Measurements from ENCODE around the gene PRSS53. TPM values are rescaled to one million over a fixed set of nuclear protein-coding genes. Genes with fewer than 3 reads are reported as not detected.
A peak's percentile ranks its signal among the peaks of the same experiment; 100 is the strongest.

PRSS53 gene
- total RNA-seq, 1 experiment from 2014 or later, result 1.3 TPM

DNA sequence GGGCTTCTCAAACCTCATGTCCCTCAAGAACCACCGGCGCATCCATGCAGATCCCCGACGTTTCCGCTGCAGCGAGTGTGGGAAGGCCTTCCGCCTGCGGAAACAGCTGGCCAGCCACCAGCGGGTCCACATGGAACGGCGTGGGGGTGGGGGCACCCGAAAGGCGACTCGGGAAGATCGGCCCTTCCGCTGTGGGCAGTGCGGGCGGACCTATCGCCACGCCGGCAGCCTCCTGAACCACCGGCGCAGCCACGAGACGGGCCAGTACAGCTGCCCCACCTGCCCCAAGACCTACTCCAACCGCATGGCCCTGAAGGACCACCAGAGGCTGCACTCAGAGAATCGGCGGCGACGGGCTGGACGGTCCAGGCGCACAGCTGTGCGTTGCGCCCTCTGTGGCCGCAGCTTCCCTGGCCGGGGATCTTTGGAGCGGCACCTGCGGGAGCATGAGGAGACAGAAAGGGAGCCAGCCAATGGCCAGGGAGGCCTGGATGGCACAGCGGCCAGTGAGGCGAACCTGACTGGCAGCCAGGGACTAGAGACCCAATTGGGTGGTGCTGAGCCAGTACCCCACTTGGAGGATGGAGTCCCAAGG, 8.6 kb downstream of the PRSS53 start:
- DNase-seq (ENCODE audit: extremely low read depth, low read depth), result no peak

DNA sequence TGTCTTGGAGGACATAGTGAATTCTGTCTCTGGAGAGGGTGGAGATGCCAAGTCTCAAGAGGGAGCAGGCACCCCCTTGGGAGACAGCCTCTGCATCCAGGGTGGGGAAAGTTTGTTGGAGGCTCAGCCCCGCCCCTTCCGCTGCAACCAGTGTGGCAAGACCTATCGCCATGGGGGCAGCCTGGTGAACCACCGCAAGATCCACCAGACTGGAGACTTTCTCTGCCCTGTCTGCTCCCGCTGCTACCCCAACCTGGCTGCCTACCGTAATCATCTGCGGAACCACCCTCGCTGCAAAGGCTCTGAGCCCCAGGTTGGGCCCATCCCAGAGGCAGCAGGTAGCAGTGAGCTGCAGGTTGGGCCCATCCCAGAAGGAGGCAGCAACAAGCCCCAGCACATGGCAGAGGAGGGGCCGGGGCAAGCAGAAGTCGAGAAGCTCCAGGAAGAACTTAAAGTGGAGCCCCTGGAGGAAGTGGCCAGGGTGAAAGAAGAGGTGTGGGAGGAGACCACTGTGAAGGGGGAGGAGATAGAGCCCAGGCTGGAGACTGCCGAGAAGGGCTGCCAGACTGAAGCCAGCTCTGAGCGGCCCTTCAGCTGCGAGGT, 9.3 kb downstream of the PRSS53 start:
- no peak for DNase-seq (ENCODE audit: extremely low read depth, low read depth)

DNA sequence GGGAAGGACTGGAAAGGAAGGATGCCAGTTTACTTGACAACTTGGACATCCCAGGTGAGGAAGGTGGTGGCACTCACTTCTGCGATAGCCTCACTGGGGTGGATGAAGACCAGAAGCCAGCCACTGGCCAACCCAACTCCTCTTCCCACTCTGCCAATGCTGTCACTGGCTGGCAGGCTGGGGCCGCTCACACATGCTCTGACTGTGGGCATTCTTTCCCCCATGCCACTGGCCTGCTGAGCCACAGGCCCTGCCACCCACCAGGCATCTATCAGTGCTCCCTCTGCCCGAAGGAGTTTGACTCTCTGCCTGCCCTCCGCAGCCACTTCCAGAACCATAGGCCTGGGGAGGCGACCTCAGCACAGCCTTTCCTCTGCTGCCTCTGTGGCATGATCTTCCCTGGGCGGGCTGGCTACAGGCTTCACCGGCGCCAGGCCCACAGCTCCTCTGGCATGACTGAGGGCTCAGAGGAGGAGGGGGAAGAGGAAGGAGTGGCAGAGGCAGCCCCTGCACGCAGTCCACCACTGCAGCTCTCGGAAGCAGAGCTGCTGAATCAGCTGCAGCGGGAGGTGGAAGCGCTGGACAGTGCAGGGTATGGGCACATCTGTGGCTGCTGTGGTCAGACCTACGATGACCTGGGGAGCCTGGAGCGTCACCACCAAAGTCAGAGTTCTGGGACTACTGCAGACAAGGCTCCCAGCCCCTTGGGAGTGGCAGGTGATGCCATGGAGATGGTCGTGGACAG, 10.0 kb downstream of the PRSS53 start:
- DNase-seq (ENCODE audit: extremely low read depth, low read depth), result no peak

DNA sequence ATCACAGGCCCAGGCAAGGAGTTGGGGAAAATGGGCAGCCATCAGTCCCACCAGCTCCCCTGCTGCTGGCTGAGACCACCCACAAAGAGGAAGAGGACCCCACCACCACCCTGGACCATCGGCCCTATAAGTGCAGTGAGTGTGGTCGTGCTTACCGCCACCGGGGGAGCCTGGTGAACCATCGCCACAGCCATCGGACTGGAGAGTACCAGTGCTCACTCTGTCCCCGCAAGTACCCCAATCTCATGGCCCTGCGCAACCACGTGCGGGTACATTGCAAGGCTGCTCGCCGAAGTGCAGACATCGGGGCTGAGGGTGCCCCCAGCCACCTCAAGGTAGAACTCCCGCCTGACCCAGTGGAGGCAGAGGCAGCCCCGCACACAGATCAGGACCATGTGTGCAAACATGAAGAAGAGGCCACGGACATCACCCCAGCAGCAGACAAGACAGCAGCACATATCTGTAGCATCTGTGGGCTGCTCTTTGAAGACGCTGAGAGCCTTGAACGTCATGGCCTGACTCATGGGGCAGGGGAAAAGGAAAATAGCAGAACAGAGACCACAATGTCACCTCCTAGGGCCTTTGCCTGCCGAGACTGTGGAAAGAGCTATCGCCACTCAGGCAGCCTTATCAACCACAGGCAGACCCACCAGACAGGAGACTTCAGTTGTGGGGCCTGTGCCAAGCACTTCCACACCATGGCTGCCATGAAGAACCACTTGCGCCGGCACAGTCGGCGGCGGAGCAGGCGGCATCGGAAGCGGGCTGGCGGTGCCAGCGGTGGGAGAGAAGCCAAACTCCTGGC, 10.9 kb downstream of the PRSS53 start:
- DNase-seq (ENCODE audit: extremely low read depth, low read depth), result no peak

DNA sequence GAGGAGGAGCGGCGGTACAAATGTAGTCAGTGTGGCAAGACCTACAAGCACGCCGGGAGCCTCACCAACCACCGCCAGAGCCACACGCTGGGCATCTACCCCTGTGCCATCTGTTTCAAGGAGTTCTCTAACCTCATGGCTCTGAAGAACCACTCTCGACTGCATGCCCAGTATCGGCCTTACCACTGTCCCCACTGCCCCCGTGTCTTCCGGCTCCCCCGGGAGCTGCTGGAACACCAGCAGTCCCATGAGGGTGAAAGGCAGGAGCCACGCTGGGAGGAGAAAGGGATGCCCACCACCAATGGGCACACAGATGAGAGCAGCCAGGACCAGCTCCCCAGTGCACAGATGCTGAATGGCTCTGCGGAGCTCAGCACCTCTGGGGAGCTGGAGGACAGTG, 11.7 kb downstream of the PRSS53 start:
- DNase-seq (ENCODE audit: extremely low read depth, low read depth), result no peak

DNA sequence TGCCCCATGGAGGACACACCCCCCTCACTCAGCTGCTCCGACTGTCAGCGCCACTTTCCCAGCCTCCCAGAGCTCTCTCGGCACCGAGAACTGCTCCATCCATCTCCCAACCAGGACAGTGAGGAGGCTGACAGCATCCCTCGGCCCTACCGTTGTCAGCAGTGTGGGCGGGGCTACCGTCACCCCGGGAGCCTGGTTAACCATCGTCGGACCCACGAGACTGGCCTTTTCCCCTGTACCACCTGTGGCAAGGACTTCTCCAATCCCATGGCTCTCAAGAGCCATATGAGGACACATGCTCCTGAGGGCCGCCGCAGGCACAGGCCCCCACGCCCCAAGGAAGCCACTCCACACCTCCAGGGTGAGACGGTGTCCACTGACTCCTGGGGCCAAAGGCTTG, 12.4 kb downstream of the PRSS53 start:
- DNase-seq (ENCODE audit: extremely low read depth, low read depth), result no peak

DNA sequence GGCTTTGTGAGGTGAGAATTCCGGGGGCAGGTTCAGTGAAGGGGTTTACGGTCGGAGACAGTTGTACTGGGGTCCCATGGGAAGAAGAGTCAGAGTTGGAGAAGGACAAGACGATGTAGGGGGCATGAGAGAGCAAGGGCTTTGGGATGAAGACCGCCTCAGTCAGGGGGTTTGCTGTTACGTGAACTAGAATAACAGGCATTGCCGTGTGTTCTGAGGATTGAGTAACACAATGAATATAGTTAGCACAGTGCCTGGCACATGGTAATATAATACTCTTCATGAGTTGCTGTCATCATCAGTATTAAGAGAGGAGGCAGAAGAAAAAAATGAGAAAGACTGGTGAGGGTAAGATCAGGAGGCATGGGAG, 13.9 kb downstream of the PRSS53 start:
- DNase-seq (ENCODE audit: extremely low read depth, low read depth), result no peak

DNA sequence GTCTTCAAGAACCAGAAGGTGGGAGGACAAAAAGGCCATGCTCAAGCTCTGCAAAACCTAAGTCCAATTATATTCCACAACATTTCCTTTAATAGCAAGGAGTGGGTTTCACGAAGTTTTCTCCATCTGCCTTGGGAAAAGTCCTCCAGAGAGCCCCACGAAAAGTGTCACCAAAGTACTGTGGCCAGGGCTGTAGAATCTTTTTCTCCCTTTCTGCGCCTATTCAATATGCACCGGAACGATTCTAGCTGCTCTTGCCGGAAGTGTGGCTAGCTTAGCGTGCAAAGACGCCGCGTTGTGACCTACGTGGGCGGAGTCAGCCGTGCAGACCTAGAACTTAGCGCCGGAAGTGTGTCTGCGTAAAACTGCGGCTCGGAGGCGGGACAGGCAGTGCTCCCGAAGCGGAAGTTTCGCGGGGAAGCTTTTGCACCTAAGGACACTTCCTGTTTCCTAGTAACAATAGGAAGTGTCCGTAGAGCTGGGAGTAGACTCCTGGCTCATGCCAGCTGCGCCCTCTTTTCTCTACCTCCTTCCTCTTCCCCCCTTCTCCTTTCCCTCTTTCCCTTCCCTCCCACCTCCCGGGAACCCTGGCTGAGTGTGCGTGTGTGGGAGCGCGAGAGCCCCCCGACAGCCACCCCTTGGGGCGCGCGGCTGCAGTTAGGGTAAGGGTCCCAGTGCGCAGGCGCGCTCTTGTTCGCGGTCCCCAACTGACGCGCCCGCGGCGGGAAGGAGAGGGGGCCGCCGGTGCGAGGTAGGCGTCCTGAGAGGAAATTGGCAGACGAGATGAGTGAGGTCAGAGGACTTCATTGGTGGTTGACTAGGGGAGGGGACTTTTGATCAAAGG, 14.6 kb downstream of the PRSS53 start, which contains the start of the genes ZNF646 and ZNF668:
Gene ZNF646 (plus strand): TSS at position 453 of the 844 bp plus-strand sequence. CDS start 1,903 bp downstream, outside the sequence.
Gene ZNF668 (minus strand): TSS at position 271 of the 844 bp plus-strand sequence. CDS start 9,781 bp downstream, outside the sequence.
- DNase-seq (ENCODE audit: extremely low read depth, low read depth), result peak; percentile 99

DNA sequence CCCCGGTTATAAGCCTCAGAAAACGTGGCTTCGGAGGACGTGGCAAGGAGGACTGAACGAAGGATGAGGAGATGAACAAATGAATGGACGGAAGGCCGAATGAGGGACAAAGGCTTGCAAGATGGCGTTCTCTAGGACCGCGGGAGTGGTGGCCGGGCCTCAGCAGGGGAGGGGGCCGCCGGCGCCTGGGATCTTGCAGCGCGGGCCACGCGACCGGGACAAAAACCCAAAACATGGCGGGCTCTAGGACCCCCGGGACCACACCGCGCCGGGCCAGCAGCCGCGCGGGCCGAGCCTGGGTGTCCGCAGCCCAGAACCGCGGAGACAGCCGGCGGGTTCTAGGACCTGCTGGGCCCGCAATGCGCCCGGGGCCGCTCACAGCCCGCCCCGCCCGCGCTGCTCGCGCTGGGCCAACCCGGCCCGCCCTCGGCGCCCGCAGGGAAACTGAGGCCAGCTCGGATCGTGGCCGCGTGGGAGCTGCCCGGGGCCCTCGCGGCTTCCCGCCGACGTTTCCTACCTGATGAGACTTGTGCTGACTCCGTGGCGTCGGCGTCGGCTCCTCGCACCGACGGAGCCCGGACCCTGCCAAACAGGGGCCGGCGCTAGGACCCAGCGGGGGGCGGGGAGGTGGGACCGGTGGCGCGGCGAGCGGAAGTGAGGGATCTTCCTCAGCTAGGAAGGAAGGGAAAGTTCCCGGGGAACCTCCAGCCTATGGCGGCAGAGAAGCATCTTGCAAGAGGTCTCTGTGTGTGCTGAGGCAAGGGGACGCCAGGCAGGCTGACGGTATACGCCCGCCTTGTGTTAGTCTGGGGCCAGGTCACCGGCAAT, 15.4 kb downstream of the PRSS53 start:
- DNase-seq (ENCODE audit: extremely low read depth, low read depth), result peak; percentile 84

DNA sequence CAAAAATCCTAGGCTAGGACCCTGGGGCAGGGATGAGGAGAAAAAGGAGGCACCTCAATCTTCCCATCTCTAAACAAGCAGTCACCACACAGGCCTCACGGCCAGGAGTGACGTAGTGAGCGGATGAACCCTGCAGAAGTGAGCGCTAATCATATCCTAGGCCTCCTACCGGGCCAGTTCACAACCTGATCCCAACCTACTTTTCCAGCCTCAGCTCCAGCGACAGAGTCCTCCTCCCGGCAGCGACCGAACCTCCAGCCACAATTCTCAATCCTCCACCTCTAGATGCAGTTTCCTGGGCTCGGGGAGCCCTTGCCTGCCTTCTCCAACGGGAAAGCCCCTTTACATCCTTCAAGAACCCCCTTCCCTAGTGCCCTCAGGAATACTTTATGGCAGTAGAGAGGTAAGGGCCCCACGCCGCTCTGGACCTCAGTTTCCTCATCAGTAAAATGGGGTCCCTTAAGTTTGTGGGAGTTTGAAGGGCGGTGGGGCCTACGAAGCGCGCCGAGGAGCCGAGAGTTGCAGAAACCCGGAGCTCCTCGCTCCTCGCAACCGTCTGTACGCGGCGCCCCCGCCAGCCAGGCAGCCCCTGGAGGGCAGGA, 16.1 kb downstream of the PRSS53 start:
- DNase-seq (ENCODE audit: extremely low read depth, low read depth), result peak; percentile 29

DNA sequence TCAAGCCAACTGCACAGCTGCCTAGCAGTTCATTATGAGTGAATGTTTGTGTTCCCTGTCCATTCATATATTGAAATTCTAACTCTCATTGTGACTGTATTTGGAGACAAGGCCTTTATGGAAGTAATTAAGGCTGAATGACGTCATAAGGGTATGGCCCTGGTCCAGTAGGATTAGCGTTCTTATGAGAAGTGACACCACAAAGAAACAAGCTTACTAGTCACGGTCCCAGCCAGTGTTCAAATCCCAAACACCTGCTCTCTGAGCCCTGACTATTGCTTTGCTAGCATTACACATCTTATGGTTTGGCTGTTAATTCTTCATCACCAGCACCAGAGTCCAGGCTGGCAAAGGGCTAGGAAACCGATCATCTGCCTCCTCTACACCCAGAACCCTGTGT, 16.9 kb downstream of the PRSS53 start:
- DNase-seq (ENCODE audit: extremely low read depth, low read depth), result peak; percentile 67

DNA sequence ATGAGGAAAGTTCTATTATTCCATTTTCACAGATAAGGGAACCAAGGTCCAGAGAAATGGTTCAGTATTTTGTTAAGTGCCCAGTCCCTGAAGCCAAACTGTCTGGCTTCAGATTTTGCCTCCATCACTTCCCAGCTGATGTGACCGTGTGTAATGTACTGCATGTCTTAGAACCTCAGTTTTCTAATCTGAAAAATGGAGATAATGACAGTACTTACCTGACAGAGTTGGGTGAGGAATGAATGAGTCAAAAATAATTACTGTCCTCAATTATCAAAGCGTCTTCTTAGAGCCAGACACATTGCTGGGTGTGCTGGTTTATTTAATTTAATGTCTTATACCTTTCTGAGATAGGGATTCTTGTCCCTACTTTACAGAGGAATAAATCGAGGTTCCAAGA, 21.4 kb downstream of the PRSS53 start:
- DNase-seq (ENCODE audit: extremely low read depth, low read depth), result no peak

DNA sequence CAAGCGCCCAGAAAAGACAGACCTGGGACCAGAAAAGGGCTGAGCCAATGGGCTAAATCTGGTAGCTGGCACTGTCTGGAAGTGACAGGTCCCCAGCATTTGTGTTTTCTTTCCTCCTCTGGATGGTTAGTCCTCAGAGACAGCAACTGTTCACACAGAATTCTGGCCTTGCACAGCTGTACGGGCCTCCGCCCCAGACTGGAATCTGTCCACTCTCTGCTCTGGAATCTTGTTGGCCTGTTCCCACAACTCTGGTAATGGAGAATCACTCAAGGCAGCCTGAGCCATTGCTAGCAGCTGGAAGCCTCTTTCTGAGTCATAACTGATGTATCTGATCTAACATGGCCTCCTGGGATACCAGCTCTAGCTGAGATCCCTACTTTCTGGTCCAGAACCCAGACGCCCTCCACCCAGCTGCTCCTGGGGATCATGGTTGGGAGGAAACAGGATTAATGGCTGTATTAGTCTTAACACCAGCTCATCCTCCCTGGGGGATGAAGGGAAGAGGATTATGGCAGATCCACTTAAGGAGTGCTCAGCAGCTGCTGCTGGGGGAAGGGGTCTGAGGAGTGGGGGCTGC, 23.8 kb downstream of the PRSS53 start:
- peak; percentile 35 for DNase-seq (ENCODE audit: extremely low read depth, low read depth)

DNA sequence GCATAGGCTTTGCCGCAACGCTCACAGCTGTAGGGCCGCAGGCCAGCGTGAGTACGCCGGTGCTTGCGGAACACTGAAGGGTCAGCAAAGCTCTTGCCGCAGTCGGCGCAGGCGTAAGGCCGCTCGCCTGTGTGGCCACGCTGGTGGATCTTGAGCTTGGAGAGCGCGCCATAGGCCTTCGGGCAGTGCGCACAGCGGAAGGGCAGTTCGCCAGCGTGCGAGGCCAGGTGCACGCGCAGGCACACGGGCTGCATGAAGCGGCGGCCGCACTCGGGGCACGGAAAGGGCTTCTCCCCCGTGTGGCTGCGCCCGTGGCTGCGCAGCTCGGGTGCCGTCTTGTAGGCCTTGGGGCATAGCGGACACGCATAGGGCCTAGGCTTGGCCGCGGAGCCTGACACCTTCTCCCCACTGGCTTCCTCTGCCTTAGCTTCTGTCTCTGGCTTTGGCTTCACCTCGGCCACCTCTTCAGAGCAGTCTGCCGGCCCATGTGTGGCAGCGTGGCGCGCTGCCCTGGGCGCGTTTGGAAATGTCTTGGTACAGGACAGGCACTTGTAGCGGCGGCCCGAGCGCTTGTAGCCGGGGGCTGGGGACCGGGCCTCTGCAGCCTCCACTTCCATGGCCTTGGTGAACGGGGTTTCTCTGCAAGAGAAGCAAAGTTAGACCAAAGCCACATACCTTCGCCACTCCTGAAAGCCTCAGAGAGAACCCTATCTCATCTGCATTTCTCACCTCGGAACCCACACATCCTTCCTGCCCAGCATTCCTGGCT, 24.7 kb downstream of the PRSS53 start:
- DNase-seq (ENCODE audit: extremely low read depth, low read depth), result no peak

DNA sequence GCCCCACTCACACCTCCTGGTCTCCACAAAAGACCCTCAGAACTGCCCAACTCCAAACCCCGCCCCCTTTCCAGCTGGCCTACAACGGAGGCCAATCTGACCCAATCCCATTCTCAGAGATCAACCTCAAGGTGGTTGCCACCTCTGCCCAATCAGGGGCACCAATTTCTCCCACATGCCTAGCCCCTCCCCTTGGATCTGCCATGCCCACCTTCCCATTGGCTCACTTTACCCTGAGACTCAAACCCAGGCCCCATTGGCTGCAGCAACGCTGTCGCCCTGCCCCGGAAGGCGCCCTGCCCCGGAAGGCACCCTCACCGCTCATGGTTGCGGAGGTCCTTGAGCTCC, 25.3 kb downstream of the PRSS53 start:
- no peak for DNase-seq (ENCODE audit: extremely low read depth, low read depth)

DNA sequence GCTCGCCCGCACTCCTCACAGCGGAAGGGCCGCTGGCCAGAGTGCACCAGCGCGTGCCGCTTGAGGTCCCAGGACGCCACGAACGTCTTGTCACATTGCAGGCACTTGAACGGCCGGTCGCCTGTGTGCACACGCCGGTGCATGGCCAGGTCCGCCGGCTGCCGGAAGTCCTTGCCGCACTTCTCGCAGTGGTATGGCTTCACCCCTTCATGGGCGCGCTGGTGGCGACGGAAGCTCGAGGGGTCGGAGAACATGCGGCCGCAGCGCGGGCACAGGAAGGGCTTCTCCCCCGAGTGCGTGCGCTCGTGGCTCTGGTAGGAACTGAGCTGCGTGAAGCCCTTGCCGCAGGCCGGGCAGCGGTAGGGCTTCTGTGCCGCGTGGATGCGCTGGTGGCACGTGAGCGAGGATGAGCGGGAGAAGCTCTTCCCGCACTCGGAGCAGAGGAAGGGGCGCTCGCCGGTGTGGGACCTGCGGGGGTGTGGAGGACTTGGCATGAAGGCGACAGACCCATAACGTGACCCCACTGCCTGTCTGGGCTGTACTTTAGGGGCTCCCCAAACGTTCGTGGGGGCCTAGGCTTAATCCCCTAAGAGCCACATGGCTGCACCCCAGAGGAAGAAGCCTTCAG, 26.8 kb downstream of the PRSS53 start:
- DNase-seq (ENCODE audit: extremely low read depth, low read depth), result no peak

DNA sequence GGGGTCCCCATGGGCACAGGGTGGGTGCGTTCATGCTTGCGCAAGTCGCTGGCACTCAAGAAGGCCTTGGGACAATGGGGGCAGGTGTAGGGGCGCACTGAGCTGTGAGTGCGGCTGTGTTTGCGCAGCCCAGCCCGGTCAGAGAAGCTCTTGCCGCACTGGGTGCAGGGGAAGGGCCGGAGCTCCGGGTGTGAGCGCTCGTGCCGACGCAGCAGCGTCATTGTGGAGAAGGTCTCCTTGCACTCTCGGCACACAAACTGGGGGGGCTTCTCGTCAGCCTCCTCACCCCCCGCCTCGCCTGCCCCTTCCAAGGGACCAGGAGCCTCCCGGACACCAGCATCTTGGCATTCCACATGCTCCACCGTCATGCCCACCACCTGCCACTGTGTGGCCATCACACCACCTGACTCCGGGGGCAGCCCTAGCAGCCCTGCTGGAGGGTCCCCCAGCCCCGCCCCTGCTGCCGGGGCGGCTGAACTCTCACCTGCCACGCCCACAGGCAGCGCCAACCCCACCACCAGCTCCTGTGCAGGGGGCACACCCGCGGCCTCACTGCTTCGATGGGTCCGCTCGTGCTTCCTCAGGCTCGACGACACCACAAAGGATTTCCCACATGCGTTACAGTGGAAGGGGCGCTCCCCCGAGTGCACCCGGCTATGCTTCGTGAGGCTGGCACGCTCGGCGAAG, 27.5 kb downstream of the PRSS53 start:
- no peak for DNase-seq (ENCODE audit: extremely low read depth, low read depth)
